Measurements from ENCODE around the gene NIPBL.
"Not testable (repeated sequence)": the region's sequence is repeated elsewhere in the genome, so short reads cannot be mapped to it uniquely, and the experiment has no call there.

Gene NIPBL

GRCh38 chr5:37037840-37038239 is 161.3 kb downstream of the NIPBL start:
- no peak for DNase-seq

- DNase-seq, result no peak
These were observed 163.3 kb downstream of the NIPBL start for GRCh38 chr5:37039824-37040223.

- DNase-seq, result no peak
These were observed 167.1 kb downstream of the NIPBL start for GRCh38 chr5:37043693-37044092.

GRCh38 chr5:37044120-37044519 is 167.6 kb downstream of the NIPBL start:
- DNase-seq, result no peak

GRCh38 chr5:37045703-37046102 is 169.1 kb downstream of the NIPBL start:
- DNase-seq, result no peak

- no peak for DNase-seq
These were observed 171.4 kb downstream of the NIPBL start for GRCh38 chr5:37047947-37048346.

GRCh38 chr5:37054391-37054790 is 177.8 kb downstream of the NIPBL start:
- DNase-seq, result no peak

- no peak for DNase-seq
These were observed 178.9 kb downstream of the NIPBL start for GRCh38 chr5:37055383-37055990.

GRCh38 chr5:37056762-37057161 is 180.2 kb downstream of the NIPBL start:
- DNase-seq, result no peak

GRCh38 chr5:37060030-37060429 is 183.5 kb downstream of the NIPBL start:
- DNase-seq, result no peak

- DNase-seq, result no peak
These were observed 187.2 kb downstream of the NIPBL start for GRCh38 chr5:37063739-37064138.

GRCh38 chr5:37064442-37064841 is 187.9 kb downstream of the NIPBL start:
- DNase-seq, result no peak

- DNase-seq, result no peak
These were observed 194.9 kb downstream of the NIPBL start for GRCh38 chr5:37071487-37071886.

- DNase-seq, result no peak
These were observed 195.5 kb downstream of the NIPBL start for GRCh38 chr5:37071901-37072581.

- no peak for DNase-seq
These were observed 198.9 kb downstream of the NIPBL start for GRCh38 chr5:37075399-37075950.

GRCh38 chr5:37077146-37077545 is 200.6 kb downstream of the NIPBL start:
- no peak for DNase-seq

GRCh38 chr5:37080697-37081096 is 204.1 kb downstream of the NIPBL start:
- no peak for DNase-seq

GRCh38 chr5:37082977-37083376 is 206.4 kb downstream of the NIPBL start:
- DNase-seq, result not testable (repeated sequence)

- not testable (repeated sequence) for DNase-seq
These were observed 209.5 kb downstream of the NIPBL start for GRCh38 chr5:37086026-37086425.

GRCh38 chr5:37086466-37087173 is 210.1 kb downstream of the NIPBL start:
- DNase-seq, result no peak

- DNase-seq, result no peak
These were observed 211.4 kb downstream of the NIPBL start for GRCh38 chr5:37088009-37088408.

- no peak for DNase-seq
These were observed 213.7 kb downstream of the NIPBL start for GRCh38 chr5:37090123-37090726.

- no peak for DNase-seq
These were observed 214.2 kb downstream of the NIPBL start for GRCh38 chr5:37090781-37091180.

Measured in NCI-H1092 treated with DMSO at 0.1 percent for 48 hours (cell line).